Ascending aorta (tissue), 2 donors: ENCODE results near the gene MARK1. TPM values are rescaled to one million over a fixed set of nuclear protein-coding genes. Genes with fewer than 3 reads are reported as not detected.

Experiments used
- DNase-seq, 2 donors: peaks; one replicate each; pipeline ENCODE4 v3.0.0-alpha.2; 2019; ENCODE audit warnings: low spot score in 2 of 2
- H3K27ac ChIP-seq, 2 donors: fragments of 200-600 bp; sonication (generic); one replicate each; pipeline ENCODE4 v1.5.1; 2016 to 2017; ENCODE audit warnings: mild to moderate bottlenecking in 1 of 2
- H3K27me3 ChIP-seq: fragments of 200-600 bp; sonication (generic); one replicate; pipeline ENCODE4 v1.5.1; 2017
- H3K36me3 ChIP-seq, 2 donors: fragments of 200-600 bp; sonication (generic); one replicate each; pipeline ENCODE4 v1.5.1; 2016
- H3K4me1 ChIP-seq, 2 donors: fragments of 200-600 bp; sonication (generic); one replicate each; pipeline ENCODE4 v1.5.1; 2016 to 2017; ENCODE audit warnings: mild to moderate bottlenecking in 1 of 2
- H3K4me3 ChIP-seq, 2 donors: fragments of 200-600 bp; sonication (generic); one replicate each; pipeline ENCODE4 v1.5.1; 2016 to 2017; ENCODE audit warnings: mild to moderate bottlenecking in 1 of 2
- H3K9me3 ChIP-seq, 2 donors: fragments of 200-600 bp; sonication (generic); one replicate each; pipeline ENCODE4 v1.5.1; 2016
- intact Hi-C: fragments of 100-400 bp; cut with DNase I; formaldehyde crosslinking; loops from one replicate; pipeline ENCODE4 v1.15.1; 2023
- total RNA-seq: library from RNA; depleted of rRNA; stranded (reverse); fragments of >200 nt; gene quantifications from one replicate; pipeline ENCODE4 v1.1.0, GENCODE V29; 2016
- TF ChIP-seq, protein P1 (sequence below), 3 experiments: fragments of 200-600 bp in 2 of 3; fragments of 450-650 bp in 1 of 3; sonication (generic) in 2 of 3; IDR thresholded peaks; one replicate each; pipeline ENCODE4 v1.5.1; 2016 to 2019; ENCODE audit warnings: antibody characterized with exemption in 3 of 3, mild to moderate bottlenecking in 1 of 3, moderate library complexity in 1 of 3

The MARK1 gene
- total RNA-seq, 1 donor from 2014 or later = 11.6 TPM

DNA sequence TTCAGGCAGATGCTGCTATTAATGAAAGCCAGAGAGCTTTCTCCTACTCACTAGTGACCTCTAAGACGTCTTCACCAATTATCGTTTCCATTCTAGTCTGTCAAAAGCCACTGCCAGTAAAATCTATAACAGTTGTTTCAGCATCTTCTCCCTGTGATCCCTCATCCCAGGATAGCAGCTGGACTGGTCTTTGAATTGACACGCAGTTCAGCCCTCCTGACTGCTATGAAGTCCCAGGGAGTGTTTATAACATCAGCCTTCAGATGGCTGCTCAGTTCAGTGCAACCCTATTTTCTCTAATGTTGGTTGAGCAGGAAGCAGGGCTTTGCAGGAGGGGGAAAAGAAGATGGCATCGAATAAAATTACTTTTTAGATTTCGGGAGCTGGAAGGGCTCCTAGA, 23.6 kb upstream of the MARK1 start:
- TF ChIP-seq, protein P1, sequence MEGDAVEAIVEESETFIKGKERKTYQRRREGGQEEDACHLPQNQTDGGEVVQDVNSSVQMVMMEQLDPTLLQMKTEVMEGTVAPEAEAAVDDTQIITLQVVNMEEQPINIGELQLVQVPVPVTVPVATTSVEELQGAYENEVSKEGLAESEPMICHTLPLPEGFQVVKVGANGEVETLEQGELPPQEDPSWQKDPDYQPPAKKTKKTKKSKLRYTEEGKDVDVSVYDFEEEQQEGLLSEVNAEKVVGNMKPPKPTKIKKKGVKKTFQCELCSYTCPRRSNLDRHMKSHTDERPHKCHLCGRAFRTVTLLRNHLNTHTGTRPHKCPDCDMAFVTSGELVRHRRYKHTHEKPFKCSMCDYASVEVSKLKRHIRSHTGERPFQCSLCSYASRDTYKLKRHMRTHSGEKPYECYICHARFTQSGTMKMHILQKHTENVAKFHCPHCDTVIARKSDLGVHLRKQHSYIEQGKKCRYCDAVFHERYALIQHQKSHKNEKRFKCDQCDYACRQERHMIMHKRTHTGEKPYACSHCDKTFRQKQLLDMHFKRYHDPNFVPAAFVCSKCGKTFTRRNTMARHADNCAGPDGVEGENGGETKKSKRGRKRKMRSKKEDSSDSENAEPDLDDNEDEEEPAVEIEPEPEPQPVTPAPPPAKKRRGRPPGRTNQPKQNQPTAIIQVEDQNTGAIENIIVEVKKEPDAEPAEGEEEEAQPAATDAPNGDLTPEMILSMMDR (IDR thresholded peaks at IDR 0.05) = no peak
- no peak overlapping the region for H3K27ac ChIP-seq
- intact Hi-C loops = no loop called here
- H3K27me3 ChIP-seq = no peaks in the 10 kb centered on the region
- no peak overlapping the region for H3K4me3 ChIP-seq
- no peaks in the 10 kb centered on the region for H3K9me3 ChIP-seq
- no peaks in the 10 kb centered on the region for H3K4me1 ChIP-seq
- H3K36me3 ChIP-seq = no peaks in the 10 kb centered on the region
- DNase-seq = no peak

DNA sequence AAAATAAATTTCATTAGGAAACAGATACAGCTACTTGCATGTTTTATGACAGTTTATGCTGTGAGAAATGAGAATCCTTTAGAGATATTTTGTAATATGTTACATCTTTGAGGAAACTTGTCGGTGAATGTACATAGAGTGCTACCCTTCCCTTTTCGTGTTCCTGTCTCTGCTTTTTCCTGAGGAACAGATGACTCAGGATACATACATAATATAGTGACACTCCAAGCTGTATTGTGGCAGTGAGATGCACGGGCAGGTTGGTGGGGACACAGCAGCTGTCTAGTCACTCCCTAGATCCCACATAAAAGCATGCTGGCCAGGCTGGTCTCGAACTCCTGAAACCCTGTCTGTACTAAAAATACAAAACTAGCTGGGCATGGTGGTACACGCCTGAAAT, 20.9 kb upstream of the MARK1 start:
- no peaks in the 10 kb centered on the region for H3K27me3 ChIP-seq
- intact Hi-C loops = no loop called here
- DNase-seq = no peak

DNA sequence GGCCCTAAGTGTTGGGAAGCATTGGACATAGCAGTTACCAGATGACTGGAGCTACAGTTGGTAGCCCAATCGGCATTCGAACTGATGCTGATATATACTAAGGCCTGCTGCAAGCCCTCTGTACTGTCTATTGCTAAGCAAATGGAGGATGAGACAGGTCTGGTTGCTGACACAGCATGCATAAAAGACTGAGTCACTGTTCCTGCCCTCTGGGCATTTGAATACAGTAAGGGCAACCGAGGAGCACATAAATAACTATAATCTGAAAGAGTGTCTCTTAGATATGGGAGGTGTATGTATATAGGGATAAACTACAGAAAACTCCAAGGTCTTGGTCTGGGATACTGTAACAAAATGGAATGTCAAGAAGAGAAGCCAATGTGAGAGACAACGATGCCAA, 16.8 kb upstream of the MARK1 start:
- Histone ChIP-seq H3K4me3 (no peak overlapping the region), H3K9me3 (no peaks in the 10 kb centered on the region), H3K4me1 (no peaks in the 10 kb centered on the region), H3K27me3 (no peaks in the 10 kb centered on the region), H3K36me3 (no peaks in the 10 kb centered on the region), H3K27ac (no peak overlapping the region)
- intact Hi-C loops = no loop called here
- TF ChIP-seq, protein P1 (IDR thresholded peaks at IDR 0.05) = no peak
- DNase-seq = no peak

More for the DNA sequence above, 20.9 kb upstream of the MARK1 start:
- Histone ChIP-seq H3K27ac (no peak overlapping the region), H3K4me1 (no peaks in the 10 kb centered on the region), H3K4me3 (no peak overlapping the region), H3K9me3 (no peaks in the 10 kb centered on the region), H3K36me3 (no peaks in the 10 kb centered on the region)
- TF ChIP-seq, protein P1 (IDR thresholded peaks at IDR 0.05) = no peak

DNA sequence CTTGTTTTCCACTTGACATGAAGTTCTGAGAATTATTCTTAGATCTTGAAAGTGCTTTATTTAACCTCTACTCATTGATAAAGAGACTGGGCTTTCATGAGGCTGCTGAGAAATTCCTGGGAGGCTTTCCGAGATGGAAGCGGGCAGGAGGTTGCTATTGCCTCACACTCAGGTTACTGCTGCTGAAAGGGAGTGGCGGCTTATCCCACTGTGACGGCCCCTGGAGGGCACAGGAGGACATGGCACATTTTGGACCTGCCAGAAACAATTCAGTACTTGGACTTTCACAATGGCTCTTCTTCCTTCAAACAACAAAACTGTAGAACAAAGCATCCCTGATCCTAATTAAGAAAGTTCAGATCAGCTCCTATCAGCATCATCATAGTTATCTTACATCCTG, 16.2 kb upstream of the MARK1 start:
- Histone ChIP-seq H3K4me1 (no peaks in the 10 kb centered on the region), H3K36me3 (no peaks in the 10 kb centered on the region)
- intact Hi-C loops = no loop called here

DNA sequence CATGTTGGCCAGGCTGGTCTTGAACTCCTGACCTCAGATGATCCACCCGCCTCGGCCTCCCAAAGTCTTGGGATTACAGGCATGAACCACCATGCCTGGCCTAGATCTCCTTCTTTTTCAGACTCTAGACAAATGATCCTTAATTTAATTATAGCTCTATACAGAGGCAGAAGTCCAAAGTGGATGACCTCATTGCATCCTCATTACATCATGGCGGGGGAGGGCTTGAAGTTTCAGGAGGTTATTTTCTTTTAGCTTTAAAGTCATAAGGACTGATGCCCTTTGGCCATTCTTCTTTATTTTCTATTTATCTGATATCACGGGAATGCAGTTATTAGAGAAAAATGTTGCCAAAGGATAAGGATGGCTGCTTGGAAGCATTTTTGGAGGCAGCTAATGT, 14.1 kb upstream of the MARK1 start:
- no peak overlapping the region for H3K27ac ChIP-seq
- H3K4me3 ChIP-seq = no peak overlapping the region
- TF ChIP-seq, protein P1 (IDR thresholded peaks at IDR 0.05) = no peak
- H3K36me3 ChIP-seq = no peaks in the 10 kb centered on the region
- H3K27me3 ChIP-seq = no peaks in the 10 kb centered on the region
- intact Hi-C loops = no loop called here
- no peaks in the 10 kb centered on the region for H3K4me1 ChIP-seq
- DNase-seq = no peak
- no peaks in the 10 kb centered on the region for H3K9me3 ChIP-seq

More for the DNA sequence above, 16.2 kb upstream of the MARK1 start:
- Histone ChIP-seq H3K27ac (no peak overlapping the region), H3K4me3 (no peak overlapping the region), H3K9me3 (no peaks in the 10 kb centered on the region), H3K27me3 (no peaks in the 10 kb centered on the region)
- TF ChIP-seq, protein P1 (IDR thresholded peaks at IDR 0.05) = no peak
- DNase-seq = no peak

DNA sequence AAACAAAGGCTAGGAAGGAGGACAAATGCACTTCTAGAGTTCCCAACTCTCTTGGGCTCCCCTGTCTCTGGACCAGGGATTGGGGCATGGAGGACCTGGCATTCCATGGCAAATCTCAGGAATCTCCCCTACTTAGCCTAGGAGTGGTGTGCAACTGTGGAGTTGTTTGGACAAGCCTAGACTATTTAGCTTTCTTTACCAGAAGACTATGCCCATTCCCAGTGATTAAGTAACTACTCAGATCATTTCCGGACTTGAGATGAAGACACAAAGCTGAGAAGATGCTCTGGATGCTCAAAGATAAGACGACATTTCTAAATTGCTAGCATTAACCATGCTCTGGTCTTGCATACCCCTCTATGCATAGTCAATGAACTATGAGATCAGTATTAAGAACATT, 13.7 kb upstream of the MARK1 start:
- intact Hi-C loops = no loop called here
- no peak overlapping the region for H3K27ac ChIP-seq
- H3K4me1 ChIP-seq = no peaks in the 10 kb centered on the region
- H3K36me3 ChIP-seq = no peaks in the 10 kb centered on the region
- no peaks in the 10 kb centered on the region for H3K27me3 ChIP-seq
- H3K9me3 ChIP-seq = no peaks in the 10 kb centered on the region
- TF ChIP-seq, protein P1 (IDR thresholded peaks at IDR 0.05) = no peak
- H3K4me3 ChIP-seq = no peak overlapping the region
- DNase-seq = no peak
